Activated T-cell treated with anti-CD3 and anti-CD28 coated beads, Interleukin-2, amount 50 U/mL, for 1 hour (primary cell): Measurements from ENCODE around the gene ADGRG3.

Source experiments
- DNase-seq: peaks from one replicate; pipeline ENCODE4 v3.0.0-alpha.2; 2020

Gene ADGRG3

GRCh38 chr16:57646388-57647039 is 21.6 kb upstream of the ADGRG3 start:
- DNase-seq, result no peak

GRCh38 chr16:57647136-57647875 is 20.8 kb upstream of the ADGRG3 start:
- no peak for DNase-seq

GRCh38 chr16:57648125-57648524 is 20.0 kb upstream of the ADGRG3 start:
- no peak for DNase-seq

GRCh38 chr16:57648581-57649442 is 19.3 kb upstream of the ADGRG3 start:
- DNase-seq, result peak; percentile 88

GRCh38 chr16:57649443-57649751 is 18.7 kb upstream of the ADGRG3 start:
- DNase-seq, result no peak

- no peak for DNase-seq
Measured at GRCh38 chr16:57649846-57650245, 18.3 kb upstream of the ADGRG3 start.

- no peak for DNase-seq
Measured at GRCh38 chr16:57651344-57652333, 16.5 kb upstream of the ADGRG3 start.

- no peak for DNase-seq
Measured at GRCh38 chr16:57652695-57653471, 15.2 kb upstream of the ADGRG3 start.

GRCh38 chr16:57653936-57654335 is 14.2 kb upstream of the ADGRG3 start:
- DNase-seq, result no peak

GRCh38 chr16:57656342-57656955 is 11.7 kb upstream of the ADGRG3 start:
- no peak for DNase-seq

- DNase-seq, result no peak
Measured at GRCh38 chr16:57657228-57657627, 10.9 kb upstream of the ADGRG3 start.

- no peak for DNase-seq
Measured at GRCh38 chr16:57658130-57658877, 9.8 kb upstream of the ADGRG3 start.

GRCh38 chr16:57658878-57659674 is 9.0 kb upstream of the ADGRG3 start:
- DNase-seq, result no peak

GRCh38 chr16:57660715-57661463 is 7.2 kb upstream of the ADGRG3 start:
- no peak for DNase-seq

- no peak for DNase-seq
Measured at GRCh38 chr16:57661510-57661909, 6.6 kb upstream of the ADGRG3 start.

GRCh38 chr16:57661936-57662906 is 5.9 kb upstream of the ADGRG3 start:
- DNase-seq, result no peak

- no peak for DNase-seq
Measured at GRCh38 chr16:57663436-57663835, 4.7 kb upstream of the ADGRG3 start.
